B cell (primary cell): ENCODE data around the gene ABCA4.

Experiments used
- CTCF ChIP-seq: fragments of 200-600 bp; IDR thresholded peaks from one replicate; pipeline ENCODE4 v1.8.0; 2022; ENCODE audit warnings: antibody characterized with exemption, mild to moderate bottlenecking
- EZH2 ChIP-seq: IDR thresholded peaks from 2 replicates; pipeline ENCODE4 v1.6.1; 2012; ENCODE audit warnings: borderline replicate concordance, low read depth, mild to moderate bottlenecking, moderate library complexity, low read length; ENCODE audit not compliant: insufficient read depth, poor library complexity, severe bottlenecking

GRCh38 chr1:93964096-93964776 is 156.7 kb downstream of the ABCA4 start:
- TF ChIP-seq EZH2 (no peak), CTCF (no peak)
